ENCODE measurements around the gene STK32A.
"Not testable (repeated sequence)": the region's sequence is repeated elsewhere in the genome, so short reads cannot be mapped to it uniquely, and the experiment has no call there.

The STK32A gene

DNA sequence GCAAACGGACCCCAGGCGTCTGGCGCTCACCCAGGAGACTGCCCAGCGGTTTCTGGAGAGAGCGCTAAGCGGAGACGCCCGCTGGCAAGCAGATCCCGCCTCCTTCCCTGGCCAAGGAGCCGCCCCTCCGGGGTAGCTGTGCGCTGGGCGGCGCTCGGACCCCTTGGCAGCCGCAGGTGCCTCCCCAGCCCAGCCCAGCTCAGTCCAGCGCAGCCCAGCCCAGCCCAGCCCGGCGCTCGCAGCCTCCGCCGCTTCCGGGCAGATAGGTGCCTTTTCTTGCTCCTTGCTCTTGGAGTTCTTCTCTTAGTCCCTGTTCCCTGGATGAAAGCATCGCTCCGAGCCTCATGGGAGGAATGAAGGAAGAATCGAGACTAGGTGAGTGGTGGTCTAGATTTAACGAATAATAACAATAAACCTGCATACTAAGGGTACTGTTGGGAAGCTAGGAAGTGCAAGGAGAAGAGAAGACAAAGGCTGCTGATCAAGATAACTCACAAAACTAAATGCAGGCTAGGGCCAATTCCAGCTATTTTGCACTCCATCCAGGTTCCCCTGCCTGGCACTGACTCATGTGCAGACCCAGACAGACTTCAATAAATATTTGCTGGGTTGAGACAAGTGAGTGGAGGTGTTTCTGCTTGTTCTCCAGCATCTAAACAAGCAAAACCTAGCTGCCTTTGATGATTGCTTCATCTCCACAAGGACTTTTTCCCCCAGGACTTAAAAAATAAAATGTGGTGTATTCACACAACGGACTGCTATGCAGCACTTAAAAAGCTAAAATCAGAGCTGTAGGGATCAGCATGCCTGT, at the start of gene STK32A:
Gene STK32A (plus strand): TSS at position 202 of the 811 bp plus-strand sequence. CDS start 4,609 bp downstream, outside the sequence.
- peak; percentile 28 to 58 for DNase-seq

DNA sequence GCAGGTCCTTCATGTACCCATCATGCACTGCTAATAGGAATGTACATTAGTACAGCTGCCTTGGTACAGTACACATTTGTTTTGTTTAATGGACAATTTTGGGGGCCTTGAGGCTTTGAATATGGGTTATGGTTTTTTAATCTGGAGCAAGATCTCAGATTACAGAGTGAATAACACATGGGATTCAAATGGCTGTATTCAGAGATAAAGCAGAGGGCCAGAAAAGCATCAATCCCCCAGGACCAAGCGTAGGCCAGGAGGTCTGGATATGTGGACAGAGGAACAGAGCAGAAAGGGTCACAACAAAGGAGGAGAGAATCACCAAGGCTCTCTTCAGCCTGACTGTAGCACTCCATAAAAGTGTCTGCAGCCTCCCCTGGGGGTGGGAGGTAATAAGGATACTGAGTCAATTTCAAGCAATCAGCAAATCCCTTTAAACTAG, 47.7 kb upstream of the STK32A start:
- DNase-seq: no peak

DNA sequence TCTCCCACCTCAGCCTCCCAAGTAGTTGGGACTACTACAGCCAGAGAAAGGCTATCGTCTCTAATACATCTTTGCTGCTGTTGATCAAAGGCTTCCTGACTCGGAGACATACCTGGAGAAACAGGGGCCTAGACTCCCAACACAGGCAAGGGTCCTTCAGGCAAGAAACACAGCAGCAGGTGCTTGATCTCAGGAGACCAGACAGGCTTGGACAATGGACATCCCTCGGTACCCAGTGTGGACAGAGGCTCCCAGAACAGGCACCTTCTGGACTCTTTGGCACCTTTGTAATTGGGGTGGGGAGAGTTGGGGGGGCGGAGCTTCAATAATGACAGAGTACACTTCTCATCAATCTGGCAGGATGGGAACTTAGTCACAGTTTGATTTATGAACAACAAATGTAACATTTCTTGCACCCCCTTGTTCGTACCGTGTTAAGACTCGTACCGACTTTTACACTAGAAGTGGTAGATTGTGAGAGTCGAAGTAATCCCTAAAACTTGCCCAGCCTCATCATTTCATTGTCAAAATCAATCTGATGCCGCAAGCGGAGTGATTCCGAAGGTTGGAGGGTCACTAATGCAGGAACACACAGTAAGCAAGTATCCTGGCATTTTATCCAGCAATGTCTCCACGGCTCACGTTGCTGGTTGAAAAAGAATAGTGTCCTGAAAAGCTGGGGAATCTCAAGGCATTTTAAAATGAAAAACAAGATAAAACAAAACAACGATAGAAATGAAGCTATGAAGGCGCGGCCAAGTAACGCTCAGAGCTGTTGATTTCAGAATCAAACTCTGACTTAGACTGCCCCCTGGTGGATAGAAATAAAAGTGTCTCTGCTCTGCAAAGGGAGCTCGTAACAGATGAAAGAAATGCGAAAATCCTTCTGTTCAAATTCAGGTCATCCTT, 46.4 kb upstream of the STK32A start:
- peak; percentile 61 to 79 for DNase-seq

DNA sequence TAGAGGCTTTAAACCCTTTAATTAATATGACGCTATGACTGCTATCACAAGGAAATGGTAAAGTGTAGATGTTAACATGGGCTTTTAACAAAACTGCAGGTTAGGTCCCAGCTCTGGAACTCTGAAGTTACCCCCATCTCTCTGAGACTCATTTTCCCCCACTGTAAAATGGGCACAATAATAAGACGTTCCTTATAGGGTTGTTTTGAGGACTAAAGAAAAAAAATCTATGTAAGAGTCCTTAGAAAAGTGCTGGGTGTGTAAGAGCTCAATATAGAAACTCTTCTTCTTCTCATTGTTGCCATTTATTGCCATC, 45.8 kb upstream of the STK32A start:
- no peak for DNase-seq

- DNase-seq: no peak
These were observed 44.5 kb upstream of the STK32A start for GRCh38 chr5:147190331-147190730.

- DNase-seq: no peak
These were observed 41.7 kb upstream of the STK32A start for GRCh38 chr5:147193123-147193522.

- no peak for DNase-seq
These were observed 34.8 kb upstream of the STK32A start for GRCh38 chr5:147200004-147200403.

GRCh38 chr5:147203213-147203612, 31.6 kb upstream of the STK32A start:
- DNase-seq: no peak

DNA sequence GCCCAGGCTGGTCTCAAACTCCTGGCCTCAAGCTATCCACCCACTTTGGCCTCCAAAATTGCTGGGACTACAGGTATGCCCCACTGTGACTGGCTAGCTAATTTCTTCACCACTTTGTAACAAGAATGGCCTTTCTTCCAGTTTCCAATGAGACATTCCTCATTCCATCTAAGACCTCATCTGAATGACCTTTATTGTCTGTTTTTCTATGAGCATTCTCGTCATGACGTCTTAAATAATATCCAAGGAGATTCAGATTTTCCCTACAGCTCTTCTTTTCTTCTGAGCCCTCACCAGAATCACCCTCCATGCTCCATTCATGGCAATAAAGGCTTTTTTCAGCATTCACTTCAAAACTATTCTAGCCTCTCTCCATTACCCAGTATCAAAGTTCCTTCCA, 30.2 kb upstream of the STK32A start:
- DNase-seq: no peak

- DNase-seq: no peak
These were observed 26.7 kb upstream of the STK32A start for GRCh38 chr5:147208134-147208533.

GRCh38 chr5:147216552-147217154, 18.2 kb upstream of the STK32A start:
- no peak for DNase-seq

DNA sequence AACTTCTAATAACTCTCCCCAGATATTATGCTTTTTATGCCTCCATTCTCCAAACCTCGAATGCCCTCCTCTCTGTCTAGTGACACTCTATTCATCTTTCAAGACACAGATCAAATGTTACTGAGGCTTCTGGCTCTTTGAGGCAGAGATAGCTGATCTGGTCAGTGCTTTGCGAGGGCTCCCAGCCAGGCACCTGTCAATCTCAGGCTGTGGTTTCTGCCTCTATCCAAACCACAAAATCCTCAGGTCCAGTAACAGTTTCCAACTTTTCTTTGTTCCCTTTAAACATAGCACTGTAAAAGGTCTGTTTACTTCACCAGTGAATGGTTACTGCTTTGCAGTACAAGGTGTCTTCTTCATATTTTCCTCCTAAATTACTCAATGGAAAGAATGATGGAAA, 11.5 kb upstream of the STK32A start:
- no peak for DNase-seq

GRCh38 chr5:147223948-147224791, 10.7 kb upstream of the STK32A start:
- DNase-seq: peak; percentile 5 to 37

GRCh38 chr5:147225938-147226337, 8.9 kb upstream of the STK32A start:
- DNase-seq: no peak

- no peak for DNase-seq
These were observed 8.3 kb upstream of the STK32A start for GRCh38 chr5:147226512-147226911.

GRCh38 chr5:147234239-147234824, 494 bp upstream of the STK32A start:
- no peak for DNase-seq

- DNase-seq: no peak
These were observed 5.6 kb downstream of the STK32A start for GRCh38 chr5:147240266-147240985.

GRCh38 chr5:147243238-147243637, 8.4 kb downstream of the STK32A start:
- not testable (repeated sequence) for DNase-seq

GRCh38 chr5:147245381-147246165, 10.7 kb downstream of the STK32A start:
- no peak for DNase-seq

GRCh38 chr5:147248561-147248960, 13.7 kb downstream of the STK32A start:
- DNase-seq: peak in 1 of 2 experiments; percentile 16

DNA sequence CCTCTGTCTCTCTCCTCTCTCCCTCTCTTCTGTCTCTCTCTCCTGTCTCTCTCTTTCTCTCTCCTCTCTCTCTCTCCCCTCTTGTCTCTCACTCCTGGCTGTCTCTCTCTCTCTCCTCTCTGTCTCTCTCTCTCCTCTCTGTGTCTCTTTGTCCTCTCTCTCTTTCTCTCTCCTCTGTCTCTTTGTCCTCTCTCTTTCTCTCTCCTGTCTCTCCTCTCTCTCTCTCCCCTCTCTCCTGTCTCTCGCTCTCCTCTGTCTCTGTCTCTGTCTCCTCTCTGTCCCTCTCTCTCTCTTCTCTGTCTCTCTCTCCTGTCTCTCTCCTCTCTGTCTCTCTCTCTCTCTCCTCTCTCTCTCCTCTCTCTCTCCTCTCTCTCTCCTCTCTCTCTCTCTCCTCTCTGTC, 25.0 kb downstream of the STK32A start:
- DNase-seq: no peak

All from NCI-H2081 (cell line).